Activated naive CD8-positive, alpha-beta T cell treated with anti-CD3 and anti-CD28 coated beads, Interleukin-2, amount 10 ng/mL, durations not matched to agents 7 days and 5 days (primary cell): ENCODE results near the gene FSTL3. TPM values are rescaled to one million over a fixed set of nuclear protein-coding genes. Genes with fewer than 3 reads are reported as not detected.

Experiments
- ATAC-seq: fragments of 150-1000 bp; cut with Tn5 transposase; one replicate; pipeline ENCODE4 v1.10.0; 2021; ENCODE audit warnings: low read depth, moderate library complexity
- POLR2A ChIA-PET: fragments of 350-600 bp; sonication (Branson Sonifier 250); formaldehyde crosslinking; loops from one replicate; lab custom pipeline; 2021; ENCODE audit warnings: antibody characterized with exemption; lab: Charles Lee
- DNase-seq: peaks from one replicate; pipeline ENCODE4 v3.0.0; 2021
- H3K27ac Mint-ChIP-seq: one replicate; pipeline ENCODE4 v1.8.0; 2022; ENCODE audit warnings: mild to moderate bottlenecking, mixed read lengths
- H3K27me3 Mint-ChIP-seq: one replicate; pipeline ENCODE4 v1.8.0; 2022; ENCODE audit warnings: mild to moderate bottlenecking, moderate library complexity, mixed read lengths
- H3K36me3 Mint-ChIP-seq: one replicate; pipeline ENCODE4 v1.8.0; 2021; ENCODE audit warnings: mild to moderate bottlenecking, mixed read lengths
- H3K4me1 Mint-ChIP-seq: one replicate; pipeline ENCODE4 v1.8.0; 2021; ENCODE audit warnings: mixed read lengths
- H3K4me3 Mint-ChIP-seq: one replicate; pipeline ENCODE4 v1.8.0; 2022; ENCODE audit warnings: mild to moderate bottlenecking, moderate library complexity, mixed read lengths
- H3K9me3 Mint-ChIP-seq: one replicate; pipeline ENCODE4 v1.8.0; 2021; ENCODE audit warnings: mixed read lengths
- total RNA-seq, 2 experiments: library from RNA; stranded (reverse); gene quantifications; one replicate each; pipeline ENCODE4 v1.2.3, GENCODE V29; 2021

The FSTL3 gene
- total RNA-seq, 2 experiments from 2014 or later, result 2.6 to 2.9 TPM

DNA sequence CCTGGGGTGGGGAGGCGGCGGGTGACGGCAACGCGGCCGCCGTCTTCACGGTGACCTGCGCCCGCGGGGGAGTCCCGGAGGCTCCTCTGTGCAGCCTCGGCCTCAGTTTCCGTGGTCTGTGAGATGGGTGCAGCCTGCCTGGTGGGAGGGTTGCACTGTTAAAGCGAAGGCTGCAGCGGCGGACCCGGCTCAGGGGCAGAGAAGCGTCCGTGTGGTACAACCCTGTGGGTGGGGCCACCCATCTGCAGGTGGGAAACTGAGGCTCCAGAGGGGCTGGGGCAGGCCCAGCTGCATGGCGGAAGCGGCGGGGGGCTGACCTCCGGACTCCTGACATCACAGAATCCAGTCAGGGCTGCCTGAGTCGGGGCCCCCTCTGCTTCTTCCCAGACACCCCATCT is 36.0 kb upstream of the FSTL3 start:
- POLR2A ChIA-PET, result no interaction called here
- DNase-seq, result no peak
- ATAC-seq, result no peak
- Mint-ChIP-seq H3K9me3 (no peaks in the 10 kb centered on the region), H3K4me3 (no peak overlapping the region), H3K27ac (no peak overlapping the region), H3K4me1 (peaks cover 5% of the 10 kb centered on the region), H3K27me3 (peaks cover 2% of the 10 kb centered on the region), H3K36me3 (peaks cover 2% of the 10 kb centered on the region)

- peaks cover 2% of the 10 kb centered on the region for H3K27me3 Mint-ChIP-seq
- H3K4me3 Mint-ChIP-seq, result no peak overlapping the region
- peaks cover 2% of the 10 kb centered on the region for H3K36me3 Mint-ChIP-seq
- no peak for ATAC-seq
- no peak overlapping the region for H3K27ac Mint-ChIP-seq
- no peaks in the 10 kb centered on the region for H3K9me3 Mint-ChIP-seq
- peaks cover 5% of the 10 kb centered on the region for H3K4me1 Mint-ChIP-seq
- no peak for DNase-seq
- POLR2A ChIA-PET, result no interaction called here
Observed at GRCh38 chr19:640606-641189, 35.5 kb upstream of the FSTL3 start.

DNA sequence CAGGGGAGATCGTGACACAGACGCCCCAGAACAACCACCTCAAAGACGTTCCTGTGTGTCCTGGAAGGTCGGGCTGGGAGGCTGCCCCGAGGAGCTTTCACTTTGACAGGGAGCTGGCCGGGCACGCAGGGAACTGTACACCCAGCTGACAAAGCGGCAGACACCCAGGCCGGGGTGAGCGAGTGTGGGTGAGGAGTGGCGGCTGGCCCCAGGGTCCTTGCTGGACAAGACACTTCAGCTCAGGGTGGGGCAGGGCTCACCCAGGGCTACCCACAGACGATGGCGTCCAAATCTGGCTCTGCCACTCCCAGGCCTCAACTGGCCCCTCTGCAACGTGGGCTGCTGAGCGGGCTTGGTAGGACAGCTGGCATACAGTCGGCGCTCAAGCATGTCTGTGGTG is 34.5 kb upstream of the FSTL3 start:
- peaks cover 2% of the 10 kb centered on the region for H3K27me3 Mint-ChIP-seq
- DNase-seq (no peak), ATAC-seq (no peak)
- peaks cover 2% of the 10 kb centered on the region for H3K36me3 Mint-ChIP-seq
- H3K4me1 Mint-ChIP-seq, result peaks cover 5% of the 10 kb centered on the region
- H3K27ac Mint-ChIP-seq, result no peak overlapping the region
- no peak overlapping the region for H3K4me3 Mint-ChIP-seq
- H3K9me3 Mint-ChIP-seq, result no peaks in the 10 kb centered on the region
- POLR2A ChIA-PET, result no interaction called here

DNA sequence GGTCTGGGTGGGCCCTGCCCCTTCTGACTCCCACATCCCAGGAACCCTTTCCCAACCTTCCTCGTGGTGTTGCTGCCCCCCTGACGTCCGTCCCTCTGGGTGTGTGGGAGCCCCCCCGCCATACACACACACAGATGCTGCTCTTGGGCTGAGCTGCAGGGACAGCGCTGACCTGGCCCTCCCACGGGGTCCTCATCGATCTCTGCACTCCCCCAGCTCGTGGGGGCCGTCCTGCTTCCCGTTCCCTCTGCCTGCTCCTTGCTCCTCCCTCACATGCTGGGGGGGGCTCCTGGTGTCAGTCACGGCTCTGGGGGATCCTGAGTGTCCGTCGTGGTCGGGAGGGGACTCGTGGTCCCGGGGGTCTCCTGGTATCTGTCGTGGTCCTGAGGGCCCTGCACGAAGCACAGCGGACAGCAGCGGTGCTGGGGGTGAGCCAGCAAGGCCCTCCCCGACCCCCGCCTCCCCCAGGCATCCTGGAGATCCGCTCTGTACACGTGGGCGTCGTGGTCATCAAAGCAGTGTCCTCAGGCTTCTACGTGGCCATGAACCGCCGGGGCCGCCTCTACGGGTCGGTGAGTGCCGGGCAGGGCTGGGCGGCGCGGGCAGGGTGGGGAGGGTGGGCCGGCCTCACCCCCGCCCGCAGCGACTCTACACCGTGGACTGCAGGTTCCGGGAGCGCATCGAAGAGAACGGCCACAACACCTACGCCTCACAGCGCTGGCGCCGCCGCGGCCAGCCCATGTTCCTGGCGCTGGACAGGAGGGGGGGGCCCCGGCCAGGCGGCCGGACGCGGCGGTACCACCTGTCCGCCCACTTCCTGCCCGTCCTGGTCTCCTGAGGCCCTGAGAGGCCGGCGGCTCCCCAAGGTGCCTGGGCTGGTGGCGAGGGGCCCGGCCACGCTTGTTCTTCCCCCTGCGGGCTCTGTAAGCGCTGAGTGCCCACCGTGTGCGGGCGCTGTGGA is 33.1 kb upstream of the FSTL3 start:
- H3K27ac Mint-ChIP-seq, result peak overlapping the region; percentile 64

GRCh38 chr19:643736-644135 is 32.5 kb upstream of the FSTL3 start:
- Mint-ChIP-seq H3K27ac (no peak overlapping the region), H3K9me3 (no peaks in the 10 kb centered on the region), H3K4me3 (no peak overlapping the region), H3K4me1 (peaks cover 5% of the 10 kb centered on the region), H3K36me3 (peaks cover 2% of the 10 kb centered on the region), H3K27me3 (peaks cover 2% of the 10 kb centered on the region)
- POLR2A ChIA-PET, result no interaction called here
- DNase-seq, result no peak
- no peak for ATAC-seq

More for the DNA sequence above, 33.1 kb upstream of the FSTL3 start:
- no peaks in the 10 kb centered on the region for H3K9me3 Mint-ChIP-seq
- H3K27me3 Mint-ChIP-seq, result peaks cover 2% of the 10 kb centered on the region
- H3K4me1 Mint-ChIP-seq, result peaks cover 5% of the 10 kb centered on the region
- no peak for ATAC-seq
- POLR2A ChIA-PET, result no interaction called here
- DNase-seq, result no peak
- peaks cover 2% of the 10 kb centered on the region for H3K36me3 Mint-ChIP-seq
- H3K4me3 Mint-ChIP-seq, result no peak overlapping the region

GRCh38 chr19:644363-644762 is 31.8 kb upstream of the FSTL3 start:
- Mint-ChIP-seq H3K4me3 (no peak overlapping the region), H3K36me3 (peaks cover 2% of the 10 kb centered on the region), H3K9me3 (no peaks in the 10 kb centered on the region), H3K4me1 (peaks cover under 1% of the 10 kb centered on the region), H3K27me3 (peaks cover 1% of the 10 kb centered on the region), H3K27ac (no peak overlapping the region)
- DNase-seq (no peak), ATAC-seq (no peak)
- POLR2A ChIA-PET, result interaction anchor here (1.0 kb wide), 2 partner anchors 11 to 16 kb away, joined by 5 read pairs; partner anchors contain the start of gene POLRMT

DNA sequence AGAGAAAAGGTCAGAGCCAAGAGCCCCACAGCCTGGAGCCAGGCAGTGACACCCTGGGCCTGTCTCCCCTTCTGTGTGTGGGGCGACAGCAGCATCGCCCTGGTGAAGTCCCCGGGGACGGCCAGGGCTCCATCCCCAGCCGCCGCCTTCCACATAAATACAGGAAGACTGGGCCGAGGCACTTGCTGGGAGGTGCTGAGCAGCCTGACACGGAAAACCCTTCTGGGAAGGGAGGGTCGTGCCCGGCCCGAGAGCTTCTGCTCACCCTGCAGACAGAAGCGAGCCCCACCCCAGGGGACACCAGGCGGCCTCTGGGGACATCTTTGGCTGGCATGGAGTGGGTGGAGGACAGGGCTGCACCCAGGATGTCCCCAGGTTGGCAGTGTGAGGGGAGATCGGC is 31.4 kb upstream of the FSTL3 start:
- DNase-seq (no peak), ATAC-seq (no peak)
- H3K27me3 Mint-ChIP-seq, result no peaks in the 10 kb centered on the region
- no peak overlapping the region for H3K27ac Mint-ChIP-seq
- H3K36me3 Mint-ChIP-seq, result peaks cover 2% of the 10 kb centered on the region
- no peaks in the 10 kb centered on the region for H3K4me1 Mint-ChIP-seq
- POLR2A ChIA-PET, result interaction anchor here (1.0 kb wide), 2 partner anchors 11 to 16 kb away, joined by 5 read pairs; partner anchors contain the start of gene POLRMT
- H3K4me3 Mint-ChIP-seq, result no peak overlapping the region
- no peaks in the 10 kb centered on the region for H3K9me3 Mint-ChIP-seq

GRCh38 chr19:645912-646778 is 30.0 kb upstream of the FSTL3 start:
- H3K4me3 Mint-ChIP-seq, result no peak overlapping the region
- ATAC-seq (peak; percentile 10), DNase-seq (no peak)
- no peaks in the 10 kb centered on the region for H3K27me3 Mint-ChIP-seq
- peaks cover 2% of the 10 kb centered on the region for H3K36me3 Mint-ChIP-seq
- H3K9me3 Mint-ChIP-seq, result no peaks in the 10 kb centered on the region
- POLR2A ChIA-PET, result interaction anchor here (1.2 kb wide), 1 partner anchor 13 kb away, joined by 5 read pairs; no protein-coding TSS in a partner anchor
- no peaks in the 10 kb centered on the region for H3K4me1 Mint-ChIP-seq
- H3K27ac Mint-ChIP-seq, result peak overlapping the region; percentile 67

DNA sequence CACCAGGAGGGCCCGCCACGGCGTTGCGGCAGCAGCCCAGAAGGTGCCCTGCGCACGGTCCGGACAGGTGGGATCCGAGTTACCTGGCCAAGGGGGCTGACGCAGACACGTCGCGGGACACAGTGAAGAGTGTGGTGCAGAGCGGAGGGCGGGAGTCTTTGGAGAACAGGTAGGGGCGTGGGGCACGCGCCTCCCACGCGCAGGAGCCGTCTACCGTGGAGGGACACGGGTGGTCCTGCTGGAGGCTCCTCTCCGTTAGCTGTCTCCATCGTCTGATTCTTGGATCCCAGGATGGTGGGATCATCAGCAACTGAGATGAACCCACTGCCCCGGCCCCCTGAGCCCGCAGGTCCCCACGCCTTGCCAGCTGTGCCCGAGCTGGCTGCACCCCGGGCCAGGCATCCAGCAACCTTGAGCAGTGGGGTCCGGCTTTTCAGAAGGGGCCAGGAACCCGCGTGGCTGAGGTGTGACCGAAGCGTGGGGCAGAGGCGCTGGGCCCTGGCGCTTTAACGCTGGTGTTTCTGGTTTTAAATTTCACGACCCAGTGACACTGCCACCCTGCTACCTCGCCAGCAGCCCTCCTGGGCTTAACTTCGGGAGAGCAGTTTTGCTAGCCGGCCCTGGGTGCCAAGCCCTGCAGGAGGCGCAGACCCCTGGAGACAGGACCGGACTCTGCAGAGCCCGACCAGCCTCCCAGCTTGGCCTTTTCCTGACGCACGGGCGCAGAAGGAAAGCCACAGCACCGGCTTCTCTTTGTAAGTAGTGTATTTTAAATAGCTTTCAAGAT is 29.2 kb upstream of the FSTL3 start:
- ATAC-seq (no peak), DNase-seq (no peak)
- Mint-ChIP-seq H3K4me3 (no peak overlapping the region), H3K9me3 (no peaks in the 10 kb centered on the region), H3K4me1 (no peaks in the 10 kb centered on the region), H3K36me3 (peaks cover 2% of the 10 kb centered on the region), H3K27me3 (no peaks in the 10 kb centered on the region), H3K27ac (no peak overlapping the region)
- POLR2A ChIA-PET, result interaction anchor here (1.2 kb wide), 1 partner anchor 12 kb away, joined by 5 read pairs; no protein-coding TSS in a partner anchor

DNA sequence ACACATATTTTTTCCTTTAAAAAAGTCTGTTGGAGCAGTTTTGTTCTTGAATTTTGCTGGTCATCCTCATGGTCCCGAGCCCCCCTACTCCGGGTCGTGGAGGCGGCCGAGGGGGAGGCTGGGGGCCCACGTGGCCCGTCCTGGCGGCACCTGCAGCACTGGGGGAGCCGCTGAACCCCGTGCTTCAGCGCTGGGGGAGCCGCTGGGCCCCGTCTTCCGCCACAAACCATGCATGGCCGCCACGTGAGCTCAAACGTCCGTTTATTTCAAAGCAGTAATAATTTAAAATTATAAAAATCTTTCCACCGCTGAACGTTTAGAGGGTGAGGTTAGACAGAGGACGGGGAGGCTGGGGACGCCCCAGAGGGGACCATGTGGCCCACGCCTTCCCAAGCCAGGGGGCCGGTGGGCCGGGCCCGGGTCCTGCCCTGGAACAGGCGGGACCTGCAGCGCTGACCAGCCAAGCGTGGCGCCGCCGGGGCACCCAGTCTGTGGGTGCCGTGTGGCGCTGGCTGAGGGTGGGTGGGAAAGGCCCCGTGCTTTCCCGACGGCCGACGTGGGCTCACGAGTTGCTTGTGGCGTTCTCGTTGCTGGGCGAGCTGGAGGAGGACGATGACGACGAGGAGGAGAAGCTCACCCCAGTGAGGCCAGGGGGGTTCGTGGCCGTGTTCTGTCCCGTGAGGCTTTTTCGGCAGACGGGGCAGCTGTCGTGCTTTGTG is 28.5 kb upstream of the FSTL3 start:
- no peak for DNase-seq
- Mint-ChIP-seq H3K36me3 (peaks cover 2% of the 10 kb centered on the region), H3K4me1 (no peaks in the 10 kb centered on the region), H3K27ac (no peak overlapping the region), H3K4me3 (no peak overlapping the region), H3K27me3 (no peaks in the 10 kb centered on the region), H3K9me3 (no peaks in the 10 kb centered on the region)
- POLR2A ChIA-PET, result interaction anchor here (1.2 kb wide), 1 partner anchor 12 kb away, joined by 5 read pairs; no protein-coding TSS in a partner anchor
- no peak for ATAC-seq

GRCh38 chr19:648305-648704 is 27.9 kb upstream of the FSTL3 start:
- H3K27me3 Mint-ChIP-seq, result no peaks in the 10 kb centered on the region
- peaks cover 2% of the 10 kb centered on the region for H3K36me3 Mint-ChIP-seq
- H3K9me3 Mint-ChIP-seq, result no peaks in the 10 kb centered on the region
- DNase-seq (no peak), ATAC-seq (no peak)
- POLR2A ChIA-PET, result interaction anchor here (0.5 kb wide), 1 partner anchor 15 kb away, joined by 3 read pairs; the partner anchor contains the start of gene POLRMT
- no peak overlapping the region for H3K4me3 Mint-ChIP-seq
- no peaks in the 10 kb centered on the region for H3K4me1 Mint-ChIP-seq
- H3K27ac Mint-ChIP-seq, result no peak overlapping the region
